Stimulated activated CD4-positive, alpha-beta T cell treated with anti-CD3 and anti-CD28 coated beads, TNF-alpha, amount 100 ng/mL, for 1 hour (primary cell): Measurements from ENCODE around the gene WDCP.

Experiments
- DNase-seq, 3 donors: peaks; one replicate each; pipeline ENCODE4 v3.0.0-alpha.2; 2020; ENCODE audit warnings: low read depth in 3 of 3, low spot score in 1 of 3

WDCP gene

GRCh38 chr2:24007693-24008092 lies 39.5 kb downstream of the WDCP start:
- DNase-seq, result no peak

GRCh38 chr2:23994567-23994966 lies 52.6 kb downstream of the WDCP start:
- no peak for DNase-seq

GRCh38 chr2:23993736-23994269 lies 53.4 kb downstream of the WDCP start:
- DNase-seq, result no peak

- no peak for DNase-seq
These were observed 54.3 kb downstream of the WDCP start for GRCh38 chr2:23992931-23993330.

GRCh38 chr2:23988371-23988770 lies 58.8 kb downstream of the WDCP start:
- no peak for DNase-seq
